Measurements from ENCODE around the gene CACNA1E. TPM values are rescaled to one million over a fixed set of nuclear protein-coding genes. Genes with fewer than 3 reads are reported as not detected.

CACNA1E gene
- polyA plus RNA-seq, 4 donors, result 0.07 to 0.46 TPM; not detected in 2

GRCh38 chr1:181587870-181588438 is 104.6 kb downstream of the CACNA1E start:
- FAIRE-seq (no peak), DNase-seq (no peak)
- Histone ChIP-seq H3K27me3 (ENCODE audit: control insufficient read depth in 3 of 3, insufficient read depth in 3 of 3, low read length in 3 of 3) (peaks cover 0 to 4% (median 0%) of the 10 kb centered on the region in 3 donors), H3K9me3 (ENCODE audit: control insufficient read depth in 2 of 2, insufficient read depth in 1 of 2, low read depth in 1 of 2, low read length in 1 of 2) (no peaks in the 10 kb centered on the region), H3K4me1 (ENCODE audit: control insufficient read depth in 3 of 3, insufficient read depth in 2 of 3, low read depth in 1 of 3, low read length in 2 of 3) (no peaks in the 10 kb centered on the region), H3K36me3 (ENCODE audit: control insufficient read depth in 3 of 3, insufficient read depth in 2 of 3, low read depth in 1 of 3, low read length in 3 of 3) (no peaks in the 10 kb centered on the region), H3K27ac (ENCODE audit: low read depth in 1 of 3, low read length in 2 of 3) (no peak overlapping the region), H3K4me3 (ENCODE audit: low read depth in 1 of 3, low read length in 3 of 3) (no peak overlapping the region)
- 83 to 87% (median 85%) methylated on average over 10 of the region's 10 CpGs for WGBS, 3 donors

- FAIRE-seq (no peak), DNase-seq (no peak)
- Histone ChIP-seq H3K27me3 (ENCODE audit: control insufficient read depth in 3 of 3, insufficient read depth in 3 of 3, low read length in 3 of 3) (peaks cover 0 to 4% (median 0%) of the 10 kb centered on the region in 3 donors), H3K27ac (ENCODE audit: low read depth in 1 of 3, low read length in 2 of 3) (no peak overlapping the region), H3K36me3 (ENCODE audit: control insufficient read depth in 3 of 3, insufficient read depth in 2 of 3, low read depth in 1 of 3, low read length in 3 of 3) (no peaks in the 10 kb centered on the region), H3K4me3 (ENCODE audit: low read depth in 1 of 3, low read length in 3 of 3) (no peak overlapping the region), H3K4me1 (ENCODE audit: control insufficient read depth in 3 of 3, insufficient read depth in 2 of 3, low read depth in 1 of 3, low read length in 2 of 3) (no peaks in the 10 kb centered on the region), H3K9me3 (ENCODE audit: control insufficient read depth in 2 of 2, insufficient read depth in 1 of 2, low read depth in 1 of 2, low read length in 1 of 2) (no peaks in the 10 kb centered on the region)
- WGBS, 3 donors, result 78 to 88% (median 83%) methylated on average over 4 of the region's 4 CpGs
Observed at GRCh38 chr1:181588631-181589030, 105.3 kb downstream of the CACNA1E start.

DNA sequence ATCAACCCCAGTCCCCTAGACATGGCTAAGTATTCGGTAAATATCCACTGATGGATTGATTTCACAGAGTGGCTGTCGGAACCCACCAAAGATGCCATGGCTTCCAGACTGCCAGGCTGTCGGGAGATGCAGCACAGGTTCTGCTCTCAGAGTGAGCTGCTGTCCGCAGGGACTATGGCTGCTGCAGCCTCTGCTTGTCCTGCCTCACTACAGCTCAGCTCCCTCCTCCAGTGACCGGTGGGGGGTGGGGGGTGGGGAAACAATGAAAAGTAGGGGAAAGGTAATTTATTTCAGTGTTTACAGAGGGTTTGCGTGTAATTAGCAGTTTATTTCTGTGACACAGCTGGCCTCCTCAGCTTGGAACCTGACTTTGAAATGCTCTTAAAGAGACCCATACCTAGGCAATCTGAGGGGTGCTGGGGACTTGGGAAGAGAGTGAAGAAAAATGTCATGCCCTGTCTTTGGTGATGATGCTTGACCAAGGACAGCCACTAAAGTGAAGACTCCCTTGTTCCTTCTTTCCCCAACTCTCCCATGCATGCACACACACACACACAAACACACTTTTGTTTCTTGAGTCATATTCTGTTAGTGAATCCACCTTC is 109.0 kb downstream of the CACNA1E start:
- Histone ChIP-seq H3K27me3 (ENCODE audit: control insufficient read depth in 3 of 3, insufficient read depth in 3 of 3, low read length in 3 of 3) (peaks cover 0 to 4% (median 2%) of the 10 kb centered on the region in 3 donors), H3K4me3 (ENCODE audit: low read depth in 1 of 3, low read length in 3 of 3) (no peak overlapping the region), H3K27ac (ENCODE audit: low read depth in 1 of 3, low read length in 2 of 3) (no peak overlapping the region), H3K36me3 (ENCODE audit: control insufficient read depth in 3 of 3, insufficient read depth in 2 of 3, low read depth in 1 of 3, low read length in 3 of 3) (no peaks in the 10 kb centered on the region), H3K9me3 (ENCODE audit: control insufficient read depth in 2 of 2, insufficient read depth in 1 of 2, low read depth in 1 of 2, low read length in 1 of 2) (no peaks in the 10 kb centered on the region), H3K4me1 (ENCODE audit: control insufficient read depth in 3 of 3, insufficient read depth in 2 of 3, low read depth in 1 of 3, low read length in 2 of 3) (no peaks in the 10 kb centered on the region)
- DNase-seq, result no peak
- FAIRE-seq, result no peak
- 43 to 59% (median 54%) methylated on average over 6 of the region's 6 CpGs for WGBS, 3 donors

DNA sequence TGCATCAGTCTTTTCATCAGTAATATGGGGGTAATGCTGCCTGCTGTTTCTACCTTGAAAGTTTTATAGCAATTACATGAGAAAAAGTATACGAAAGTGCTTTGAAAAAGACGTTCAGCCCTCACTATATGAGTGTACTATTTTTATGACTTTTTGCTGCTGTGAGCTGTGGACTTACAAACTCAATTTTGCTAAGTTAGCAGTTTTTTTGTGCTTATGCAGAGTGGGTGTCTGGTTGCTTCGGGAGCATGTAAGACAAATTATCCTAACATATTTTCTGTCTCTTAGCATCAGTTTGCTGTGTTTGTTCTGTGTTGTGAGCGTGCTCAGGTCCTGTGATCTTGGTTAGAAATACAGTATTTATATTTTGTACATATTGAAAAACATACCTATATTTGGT is 109.7 kb downstream of the CACNA1E start:
- FAIRE-seq, result no peak
- Histone ChIP-seq H3K4me3 (ENCODE audit: low read depth in 1 of 3, low read length in 3 of 3) (no peak overlapping the region), H3K27me3 (ENCODE audit: control insufficient read depth in 3 of 3, insufficient read depth in 3 of 3, low read length in 3 of 3) (peaks cover 0 to 4% (median 2%) of the 10 kb centered on the region in 3 donors), H3K9me3 (ENCODE audit: control insufficient read depth in 2 of 2, insufficient read depth in 1 of 2, low read depth in 1 of 2, low read length in 1 of 2) (no peaks in the 10 kb centered on the region), H3K27ac (ENCODE audit: low read depth in 1 of 3, low read length in 2 of 3) (no peak overlapping the region), H3K36me3 (ENCODE audit: control insufficient read depth in 3 of 3, insufficient read depth in 2 of 3, low read depth in 1 of 3, low read length in 3 of 3) (no peaks in the 10 kb centered on the region), H3K4me1 (ENCODE audit: control insufficient read depth in 3 of 3, insufficient read depth in 2 of 3, low read depth in 1 of 3, low read length in 2 of 3) (no peaks in the 10 kb centered on the region)
- WGBS, 3 donors, result 71 to 78% (median 77%) methylated on average over 4 of the region's 4 CpGs
- no peak for DNase-seq

- H3K36me3 ChIP-seq (ENCODE audit: control insufficient read depth in 3 of 3, insufficient read depth in 2 of 3, low read depth in 1 of 3, low read length in 3 of 3), result no peaks in the 10 kb centered on the region
- DNase-seq, result no peak
- H3K27ac ChIP-seq (ENCODE audit: low read depth in 1 of 3, low read length in 2 of 3), result no peak overlapping the region
- WGBS, 3 donors, result 88 to 92% (median 90%) methylated on average over 5 of the region's 5 CpGs
- no peaks in the 10 kb centered on the region for H3K9me3 ChIP-seq (ENCODE audit: control insufficient read depth in 2 of 2, insufficient read depth in 1 of 2, low read depth in 1 of 2, low read length in 1 of 2)
- H3K4me1 ChIP-seq (ENCODE audit: control insufficient read depth in 3 of 3, insufficient read depth in 2 of 3, low read depth in 1 of 3, low read length in 2 of 3), result no peaks in the 10 kb centered on the region
- H3K4me3 ChIP-seq (ENCODE audit: low read depth in 1 of 3, low read length in 3 of 3), result no peak overlapping the region
- peaks cover 0 to 4% (median 2%) of the 10 kb centered on the region in 3 donors for H3K27me3 ChIP-seq (ENCODE audit: control insufficient read depth in 3 of 3, insufficient read depth in 3 of 3, low read length in 3 of 3)
- no peak for FAIRE-seq
Observed at GRCh38 chr1:181594553-181594952, 111.2 kb downstream of the CACNA1E start.

DNA sequence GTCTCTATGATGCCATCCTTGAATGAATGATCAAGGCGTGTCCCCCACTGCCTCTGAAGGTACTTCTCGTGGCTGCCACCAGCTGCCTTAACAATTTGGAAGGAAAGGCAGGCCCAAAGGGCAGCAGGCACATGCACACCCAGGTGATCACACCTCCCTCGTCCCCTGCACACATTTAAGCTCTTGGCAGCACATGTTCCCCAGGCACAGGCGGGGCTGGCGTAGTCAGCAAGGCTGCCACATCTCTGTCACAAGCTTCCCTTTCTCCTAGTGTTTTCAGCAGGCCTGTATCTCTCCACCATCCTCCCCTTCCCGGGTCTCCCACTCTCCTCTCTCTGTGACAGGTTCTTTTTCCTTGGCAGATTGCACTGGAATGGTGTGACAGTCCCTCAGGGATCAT is 111.9 kb downstream of the CACNA1E start:
- no peaks in the 10 kb centered on the region for H3K4me1 ChIP-seq (ENCODE audit: control insufficient read depth in 3 of 3, insufficient read depth in 2 of 3, low read depth in 1 of 3, low read length in 2 of 3)
- no peak overlapping the region for H3K4me3 ChIP-seq (ENCODE audit: low read depth in 1 of 3, low read length in 3 of 3)
- no peaks in the 10 kb centered on the region for H3K36me3 ChIP-seq (ENCODE audit: control insufficient read depth in 3 of 3, insufficient read depth in 2 of 3, low read depth in 1 of 3, low read length in 3 of 3)
- no peaks in the 10 kb centered on the region for H3K9me3 ChIP-seq (ENCODE audit: control insufficient read depth in 2 of 2, insufficient read depth in 1 of 2, low read depth in 1 of 2, low read length in 1 of 2)
- DNase-seq (no peak), FAIRE-seq (no peak)
- peaks cover 0 to 4% (median 2%) of the 10 kb centered on the region in 3 donors for H3K27me3 ChIP-seq (ENCODE audit: control insufficient read depth in 3 of 3, insufficient read depth in 3 of 3, low read length in 3 of 3)
- no peak overlapping the region for H3K27ac ChIP-seq (ENCODE audit: low read depth in 1 of 3, low read length in 2 of 3)
- 58 to 70% (median 61%) methylated on average over 5 to 6 of the region's 6 CpGs for WGBS, 3 donors

GRCh38 chr1:181601186-181601950 is 118.1 kb downstream of the CACNA1E start:
- Histone ChIP-seq H3K27me3 (ENCODE audit: control insufficient read depth in 3 of 3, insufficient read depth in 3 of 3, low read length in 3 of 3) (peaks cover 0 to under 1% (median 0%) of the 10 kb centered on the region in 3 donors), H3K27ac (ENCODE audit: low read depth in 1 of 3, low read length in 2 of 3) (no peak overlapping the region), H3K4me1 (ENCODE audit: control insufficient read depth in 3 of 3, insufficient read depth in 2 of 3, low read depth in 1 of 3, low read length in 2 of 3) (no peaks in the 10 kb centered on the region), H3K9me3 (ENCODE audit: control insufficient read depth in 2 of 2, insufficient read depth in 1 of 2, low read depth in 1 of 2, low read length in 1 of 2) (no peaks in the 10 kb centered on the region), H3K36me3 (ENCODE audit: control insufficient read depth in 3 of 3, insufficient read depth in 2 of 3, low read depth in 1 of 3, low read length in 3 of 3) (no peaks in the 10 kb centered on the region), H3K4me3 (ENCODE audit: low read depth in 1 of 3, low read length in 3 of 3) (no peak overlapping the region)
- 72 to 85% (median 74%) methylated on average over 4 of the region's 4 CpGs for WGBS, 3 donors
- FAIRE-seq (no peak), DNase-seq (no peak)

GRCh38 chr1:181603735-181604410 is 120.6 kb downstream of the CACNA1E start:
- Histone ChIP-seq H3K4me1 (ENCODE audit: control insufficient read depth in 3 of 3, insufficient read depth in 2 of 3, low read depth in 1 of 3, low read length in 2 of 3) (no peaks in the 10 kb centered on the region), H3K27ac (ENCODE audit: low read depth in 1 of 3, low read length in 2 of 3) (no peak overlapping the region), H3K9me3 (ENCODE audit: control insufficient read depth in 2 of 2, insufficient read depth in 1 of 2, low read depth in 1 of 2, low read length in 1 of 2) (no peaks in the 10 kb centered on the region), H3K4me3 (ENCODE audit: low read depth in 1 of 3, low read length in 3 of 3) (no peak overlapping the region), H3K36me3 (ENCODE audit: control insufficient read depth in 3 of 3, insufficient read depth in 2 of 3, low read depth in 1 of 3, low read length in 3 of 3) (no peaks in the 10 kb centered on the region), H3K27me3 (ENCODE audit: control insufficient read depth in 3 of 3, insufficient read depth in 3 of 3, low read length in 3 of 3) (no peaks in the 10 kb centered on the region)
- FAIRE-seq (no peak), DNase-seq (peak in 1 of 2 donors; percentile 15)
- WGBS, 3 donors, result 61 to 79% (median 61%) methylated on average over 10 of the region's 10 CpGs
